DMS53 treated with DMSO at 0.1 percent for 48 hours (cell line): ENCODE measurements around the gene HAS3.
"Not testable (repeated sequence)": the region's sequence is repeated elsewhere in the genome, so short reads cannot be mapped to it uniquely, and the experiment has no call there.

Experiments
- DNase-seq: peaks from one replicate; lab custom pipeline; 2025; ENCODE audit not compliant: unreplicated experiment; lab: John Stamatoyannopoulos, UW

HAS3 gene, protein sequence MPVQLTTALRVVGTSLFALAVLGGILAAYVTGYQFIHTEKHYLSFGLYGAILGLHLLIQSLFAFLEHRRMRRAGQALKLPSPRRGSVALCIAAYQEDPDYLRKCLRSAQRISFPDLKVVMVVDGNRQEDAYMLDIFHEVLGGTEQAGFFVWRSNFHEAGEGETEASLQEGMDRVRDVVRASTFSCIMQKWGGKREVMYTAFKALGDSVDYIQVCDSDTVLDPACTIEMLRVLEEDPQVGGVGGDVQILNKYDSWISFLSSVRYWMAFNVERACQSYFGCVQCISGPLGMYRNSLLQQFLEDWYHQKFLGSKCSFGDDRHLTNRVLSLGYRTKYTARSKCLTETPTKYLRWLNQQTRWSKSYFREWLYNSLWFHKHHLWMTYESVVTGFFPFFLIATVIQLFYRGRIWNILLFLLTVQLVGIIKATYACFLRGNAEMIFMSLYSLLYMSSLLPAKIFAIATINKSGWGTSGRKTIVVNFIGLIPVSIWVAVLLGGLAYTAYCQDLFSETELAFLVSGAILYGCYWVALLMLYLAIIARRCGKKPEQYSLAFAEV

DNA sequence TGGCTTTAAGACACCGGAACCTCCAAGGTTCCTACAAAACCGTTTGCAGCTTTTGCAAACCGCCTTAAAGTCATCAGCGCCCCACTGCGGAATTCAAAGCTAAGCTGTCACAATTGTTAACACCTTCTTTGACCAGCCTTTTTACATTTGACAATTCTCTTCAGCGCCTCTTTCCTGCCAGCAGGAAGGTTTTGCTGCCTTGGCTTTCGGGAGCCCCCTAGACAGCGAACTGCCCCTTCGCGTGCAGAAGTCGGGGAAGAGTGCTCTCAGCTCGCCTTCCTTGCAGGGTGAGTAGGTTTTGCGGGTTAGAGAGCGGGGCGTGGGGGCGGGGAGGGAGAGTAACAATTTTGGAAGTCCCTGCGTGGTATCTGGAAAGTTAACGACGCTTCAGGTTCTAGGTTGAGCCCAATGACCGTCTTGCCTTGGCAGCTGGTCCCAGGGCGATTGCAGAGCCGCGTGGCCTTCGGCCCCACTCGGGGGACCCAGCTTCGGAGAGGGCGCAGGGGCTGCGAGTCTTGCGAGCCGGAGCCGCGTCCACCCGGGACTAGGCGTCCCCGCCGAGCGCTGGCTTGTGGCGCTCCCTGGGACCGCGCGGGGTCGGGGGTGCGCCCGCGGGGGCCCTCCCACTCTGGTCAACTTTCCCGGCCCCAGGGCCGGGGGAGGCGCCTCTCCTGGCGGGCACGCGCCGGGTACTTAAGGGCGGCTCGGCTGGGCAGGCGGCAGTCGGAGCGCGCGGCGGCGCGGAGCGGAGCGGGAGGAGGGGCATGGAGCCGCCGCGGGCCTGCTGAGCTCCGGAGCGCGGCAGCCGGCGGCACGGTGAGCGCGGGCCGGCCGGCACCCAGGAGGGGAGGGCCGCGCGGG, at the start of gene HAS3:
HAS3 (plus strand) TSS at position 153 of the 861 bp plus-strand sequence. CDS start 3,743 bp downstream, outside the sequence.
- DNase-seq, result peak; percentile 36

DNA sequence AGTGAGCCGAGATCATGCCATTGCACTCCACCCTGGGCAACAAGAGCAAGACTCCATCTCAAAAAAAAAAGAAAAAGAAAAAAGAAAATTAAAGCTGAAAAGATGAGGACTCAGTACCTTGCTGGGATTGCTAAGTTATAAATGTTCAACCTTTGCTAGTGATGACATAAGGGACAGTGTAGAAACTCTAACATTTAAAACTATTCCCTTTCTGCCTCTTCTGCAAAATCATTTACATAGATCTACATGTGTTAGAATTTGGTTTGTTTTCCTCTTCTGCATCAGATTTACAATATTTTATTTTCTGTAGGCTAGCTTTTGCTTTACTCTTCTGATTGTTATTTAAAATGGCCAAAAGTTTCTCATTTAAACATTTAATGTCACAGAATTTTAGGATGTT, 49.5 kb upstream of the HAS3 start:
- DNase-seq, result no peak

DNA sequence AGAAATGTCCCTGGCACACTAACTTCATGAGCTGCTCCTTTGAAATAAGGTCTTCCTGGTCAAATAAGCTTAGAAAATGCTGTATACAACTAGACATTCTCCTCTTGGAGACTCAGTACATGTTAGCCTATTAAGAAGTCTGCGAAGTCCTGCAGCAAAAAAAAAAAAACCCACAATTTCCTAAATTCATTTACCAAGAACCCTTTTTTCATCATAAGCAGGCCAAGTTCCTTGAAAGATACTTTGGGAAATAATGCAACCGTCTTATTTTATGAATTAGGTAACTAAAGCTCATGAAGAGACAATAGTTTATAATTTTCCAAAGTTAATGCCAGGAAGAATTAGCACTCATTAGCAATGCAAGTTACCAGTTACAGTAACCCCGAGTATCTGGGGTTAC, 49.0 kb upstream of the HAS3 start:
- no peak for DNase-seq

DNA sequence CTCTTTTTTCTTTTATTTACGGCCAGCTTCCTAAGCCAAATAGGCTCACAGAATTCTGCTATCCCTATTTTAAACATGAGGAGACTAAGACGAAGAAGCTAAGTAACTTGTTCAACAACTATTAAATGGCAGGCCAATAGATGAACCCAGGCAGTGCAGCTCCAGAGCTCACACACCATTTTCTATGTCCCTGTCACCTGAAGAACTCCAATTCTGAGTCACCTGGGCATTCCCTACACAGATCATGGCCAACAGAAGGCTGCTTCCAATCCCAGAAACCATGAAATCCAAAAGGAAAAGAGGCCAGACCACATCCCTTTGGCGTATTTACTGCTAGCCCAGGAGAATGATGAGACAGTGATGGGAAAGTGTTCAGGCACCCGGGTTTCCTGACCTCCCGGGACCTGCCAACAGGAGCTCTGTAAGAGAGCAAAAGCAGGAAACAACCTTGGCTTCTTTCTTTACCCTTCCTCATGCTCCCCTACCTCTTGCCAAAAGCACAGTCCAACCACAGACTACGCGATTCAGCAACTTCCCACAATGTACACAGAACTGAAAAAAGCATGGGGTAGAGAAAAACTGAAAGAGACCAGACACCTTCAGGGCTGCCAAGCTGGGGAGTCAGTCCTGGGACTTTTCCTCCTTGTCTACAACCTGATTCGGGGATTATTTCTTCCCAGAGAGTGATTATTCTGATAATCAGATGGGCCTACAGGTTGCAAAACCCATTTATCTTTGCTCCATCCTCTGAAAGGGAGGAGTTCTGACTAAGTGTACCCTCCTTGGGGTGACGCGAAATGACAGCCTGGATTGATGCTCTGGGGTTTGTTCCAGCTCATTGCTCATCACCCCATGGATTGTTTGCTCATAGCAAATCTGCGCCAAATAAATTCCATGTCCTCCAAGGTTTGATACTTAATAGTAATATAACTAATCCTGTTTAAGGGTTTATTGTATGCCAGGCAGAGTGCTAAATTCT, 47.8 kb upstream of the HAS3 start:
- no peak for DNase-seq

DNA sequence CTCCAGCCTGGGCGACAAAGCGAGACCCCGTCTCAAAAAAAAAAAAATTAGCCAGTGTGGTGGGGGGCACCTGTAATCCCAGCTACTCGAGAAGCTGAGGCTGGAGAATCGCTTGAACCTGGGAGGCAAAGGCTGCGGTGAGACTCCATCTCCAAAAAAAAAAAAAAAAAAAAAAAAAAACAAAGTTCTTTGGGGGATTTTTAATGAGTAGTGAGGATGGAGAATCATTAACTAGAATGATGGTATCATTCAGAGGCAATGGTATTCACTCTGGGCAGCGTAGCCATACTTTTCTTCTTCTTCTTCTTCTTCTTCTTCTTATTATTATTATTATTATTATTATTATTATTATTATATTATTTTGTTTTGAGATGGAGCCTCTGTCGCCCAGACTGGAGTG, 42.0 kb upstream of the HAS3 start:
- not testable (repeated sequence) for DNase-seq

DNA sequence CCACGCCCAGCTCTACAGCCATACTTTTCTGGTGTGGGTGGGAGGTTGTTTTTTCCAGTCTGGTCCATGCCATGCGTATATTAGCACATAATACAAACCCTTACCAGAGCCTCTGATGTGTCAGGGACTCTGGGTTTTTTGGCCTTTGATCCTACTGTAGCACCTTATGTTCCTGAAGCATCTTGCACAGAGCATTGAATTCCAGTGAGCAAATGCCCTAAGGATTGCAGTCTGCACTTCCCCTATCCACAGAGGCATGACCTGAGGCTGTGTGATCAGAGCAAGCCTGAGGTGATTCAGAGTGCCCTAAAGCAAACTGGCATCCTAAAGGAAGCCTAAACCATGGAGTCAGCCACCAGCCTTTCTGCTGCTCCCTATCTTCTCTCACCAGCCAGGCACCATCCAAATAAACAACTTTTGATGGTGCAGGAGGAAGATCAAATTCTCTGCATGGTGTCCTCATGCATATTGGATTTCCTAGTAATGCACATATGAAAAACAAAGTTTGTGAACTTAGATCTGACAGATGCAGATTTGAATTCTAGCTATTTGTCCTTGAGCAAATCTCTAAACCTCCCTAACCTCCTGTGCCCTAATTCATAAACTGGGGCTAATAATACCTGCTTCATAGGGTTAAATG, 41.2 kb upstream of the HAS3 start:
- no peak for DNase-seq

DNA sequence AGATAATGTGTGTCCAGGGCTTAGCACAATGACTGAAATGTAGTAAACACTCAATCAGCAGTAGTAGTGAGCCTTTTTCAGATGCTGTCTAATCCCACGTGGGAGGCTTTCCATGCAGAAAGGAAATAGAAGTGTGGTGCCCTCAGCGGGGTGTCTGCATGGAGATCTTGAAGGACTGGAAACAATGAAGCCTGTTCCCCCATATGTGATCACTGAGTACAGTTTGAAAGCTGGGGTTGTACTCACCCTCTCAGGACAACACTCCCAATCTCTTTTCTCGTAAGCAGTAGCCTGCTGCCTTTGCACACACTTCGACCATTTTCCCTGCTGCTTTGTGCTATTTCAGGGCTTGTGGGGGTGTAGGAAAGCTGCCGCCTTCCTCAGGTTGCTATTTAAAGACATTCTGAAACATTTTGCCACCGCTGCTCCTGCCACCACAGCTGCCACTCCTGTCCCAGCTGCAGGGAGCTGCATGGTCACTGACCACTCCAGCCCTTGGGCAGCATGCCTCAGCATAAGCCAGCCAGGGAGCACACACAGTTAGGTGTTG, 40.6 kb upstream of the HAS3 start:
- no peak for DNase-seq

DNA sequence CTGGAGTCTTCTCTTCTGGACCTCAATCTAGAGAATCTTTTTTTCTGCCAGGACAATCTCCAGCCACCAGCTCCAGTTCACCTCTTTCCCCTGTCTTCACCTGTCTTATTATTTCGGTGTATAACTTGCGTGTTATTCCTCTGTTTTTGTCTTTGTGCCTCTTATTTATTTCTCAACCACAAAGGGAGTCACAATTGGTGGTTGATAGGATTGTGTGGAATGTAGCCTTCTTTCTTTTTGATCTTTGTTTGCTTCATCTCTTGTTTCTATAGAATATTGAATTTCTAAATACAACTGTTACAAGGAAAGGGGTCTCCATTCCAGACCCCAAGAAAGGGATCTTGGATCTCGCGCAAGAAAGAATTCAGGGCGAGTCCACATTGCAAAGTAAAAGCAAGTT, 35.9 kb upstream of the HAS3 start:
- DNase-seq, result no peak

DNA sequence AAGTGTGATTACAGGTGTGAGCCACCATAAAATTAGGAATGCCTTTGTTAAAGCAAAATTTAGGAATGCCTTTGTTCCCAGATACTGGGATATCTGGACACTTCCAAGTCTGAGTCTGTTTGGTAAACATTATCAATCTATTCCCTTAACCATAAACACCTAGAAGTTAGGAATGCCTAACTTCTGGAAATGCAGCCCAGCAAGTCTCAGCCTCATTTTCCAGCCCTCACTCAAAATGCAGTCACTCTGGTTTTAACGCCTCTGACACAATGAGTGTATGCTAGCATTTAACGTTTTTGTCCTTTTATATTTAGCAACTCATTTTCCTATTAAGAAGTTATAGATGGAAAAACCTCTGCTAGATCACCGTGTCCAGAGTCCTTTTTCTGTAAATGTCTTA, 34.4 kb upstream of the HAS3 start:
- no peak for DNase-seq

DNA sequence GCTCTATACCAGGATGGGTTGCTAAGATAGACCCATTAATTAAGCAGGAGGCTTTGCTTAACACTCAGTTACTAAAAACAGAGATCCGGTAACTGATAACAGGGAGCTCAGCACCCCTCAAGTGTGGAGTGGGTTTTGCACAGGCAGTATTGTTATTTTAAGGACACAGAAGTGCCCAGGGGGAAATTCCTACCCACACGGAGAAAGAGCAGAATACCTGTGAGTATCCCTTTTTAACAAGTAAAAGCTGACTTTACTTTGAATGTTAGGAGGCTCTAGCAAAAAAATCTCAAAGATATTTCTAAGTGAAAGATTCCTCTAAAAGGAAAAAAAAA, 32.8 kb upstream of the HAS3 start:
- DNase-seq, result no peak

DNA sequence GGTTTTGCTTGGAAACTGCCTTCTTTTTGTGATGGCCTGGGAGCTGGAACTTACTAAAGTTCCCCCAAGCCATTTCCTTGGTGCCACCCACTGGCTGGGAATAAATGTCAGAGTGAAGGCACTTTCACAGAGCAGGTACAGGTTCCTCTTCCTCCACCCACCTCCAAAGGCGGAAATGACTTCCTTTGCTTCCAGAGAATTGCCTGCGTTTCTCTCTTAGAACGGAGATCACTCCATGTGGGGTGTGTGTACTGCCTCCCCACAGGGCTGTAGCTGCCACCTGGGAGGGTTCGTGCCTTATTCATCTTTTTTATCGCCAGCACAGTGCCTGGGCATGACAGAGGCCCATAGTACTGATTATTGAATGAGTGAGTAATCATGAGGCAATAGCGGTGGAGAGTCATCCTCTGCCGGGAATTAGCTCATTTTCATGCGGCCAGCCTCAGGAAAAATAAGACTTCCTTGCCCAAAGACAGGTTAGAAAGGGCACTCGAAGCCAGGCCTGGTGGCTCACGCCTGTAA, 32.2 kb upstream of the HAS3 start:
- no peak for DNase-seq

DNA sequence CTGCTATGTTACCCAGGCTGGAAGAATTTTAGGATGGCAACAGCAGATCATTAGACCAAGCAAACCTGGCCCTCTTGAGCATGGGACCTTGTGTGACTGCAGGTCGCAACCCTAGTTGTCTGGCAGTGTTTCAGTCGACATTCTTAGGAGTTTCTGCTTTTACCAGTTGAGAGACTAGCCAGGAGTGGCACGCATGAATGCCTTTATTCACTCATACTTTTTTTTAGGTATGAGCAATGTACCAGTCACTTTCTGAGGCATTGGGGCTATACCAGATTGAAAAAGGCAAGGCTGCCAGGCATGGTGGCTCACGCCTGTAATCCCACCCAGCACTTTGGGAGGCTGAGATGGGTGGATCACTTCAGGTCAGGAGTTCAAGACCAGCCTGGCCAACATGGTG, 28.2 kb upstream of the HAS3 start:
- DNase-seq, result no peak

DNA sequence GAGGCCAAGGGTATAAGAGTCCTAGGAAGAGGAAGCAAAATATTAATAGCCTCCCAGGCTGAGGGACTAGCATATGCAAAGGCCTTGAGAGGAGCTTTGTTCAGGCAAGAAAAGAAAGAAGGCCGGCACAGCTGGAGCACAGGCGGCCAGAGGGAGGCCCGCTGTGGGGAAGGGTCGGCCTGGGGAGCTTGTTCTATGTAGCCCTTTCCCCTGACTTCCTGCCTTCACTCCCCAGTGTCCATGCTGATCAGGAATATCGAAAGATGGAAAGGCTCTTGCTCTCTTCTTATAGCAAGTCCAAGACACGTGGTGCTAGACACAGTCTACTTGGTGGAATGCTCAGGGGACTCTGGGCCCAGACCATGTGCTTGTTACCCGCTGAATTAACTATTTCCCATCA, 27.4 kb upstream of the HAS3 start:
- no peak for DNase-seq

DNA sequence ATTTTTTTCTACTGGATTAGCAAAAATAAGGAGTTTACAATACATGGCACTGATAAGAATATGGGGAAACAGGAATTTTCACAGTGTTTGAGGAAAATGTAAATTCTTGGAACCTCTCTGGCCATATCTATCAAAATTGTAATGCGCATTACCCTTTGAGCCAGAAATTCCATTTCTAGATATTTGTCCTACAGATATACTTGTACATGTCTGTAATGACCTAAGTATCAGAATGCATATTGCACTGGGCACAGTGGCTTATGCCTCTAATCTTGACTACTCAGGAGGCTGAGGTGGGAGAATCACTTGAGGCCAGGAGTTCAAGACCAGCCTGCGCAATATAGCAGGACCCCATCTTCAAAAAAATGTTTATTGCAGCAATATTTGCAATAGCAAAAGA, 25.8 kb upstream of the HAS3 start:
- DNase-seq, result no peak

DNA sequence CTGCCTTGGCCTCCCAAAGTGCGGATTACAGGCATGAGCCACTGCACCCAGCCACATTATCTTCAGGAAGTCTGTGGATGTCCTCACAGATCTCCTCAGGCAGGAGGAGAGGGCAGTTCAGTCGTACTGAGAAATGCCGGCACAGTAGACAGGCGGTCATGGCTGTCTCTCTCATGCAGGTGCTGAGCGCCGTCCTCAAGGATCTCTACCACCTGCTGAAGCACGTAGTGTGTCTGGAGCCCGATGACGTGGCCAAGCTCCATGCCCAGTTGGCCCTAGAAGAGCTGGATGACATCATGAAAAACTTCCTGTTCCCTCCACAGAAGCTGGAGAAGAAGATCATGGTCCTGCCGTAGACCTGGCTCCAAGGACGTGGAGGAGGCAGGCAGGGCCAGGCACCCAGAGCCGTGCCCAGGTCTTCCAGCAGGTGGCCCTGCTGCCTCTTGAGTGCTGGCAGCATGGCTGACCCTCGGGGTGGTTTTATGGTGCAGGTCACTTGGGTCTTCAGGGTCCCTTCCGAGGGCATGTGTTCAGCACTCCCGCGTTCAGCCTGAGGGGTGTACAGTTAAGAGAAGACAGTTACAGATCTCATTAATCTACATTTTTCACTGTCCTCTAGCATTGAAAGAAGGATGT, 22.0 kb upstream of the HAS3 start:
- DNase-seq, result no peak

DNA sequence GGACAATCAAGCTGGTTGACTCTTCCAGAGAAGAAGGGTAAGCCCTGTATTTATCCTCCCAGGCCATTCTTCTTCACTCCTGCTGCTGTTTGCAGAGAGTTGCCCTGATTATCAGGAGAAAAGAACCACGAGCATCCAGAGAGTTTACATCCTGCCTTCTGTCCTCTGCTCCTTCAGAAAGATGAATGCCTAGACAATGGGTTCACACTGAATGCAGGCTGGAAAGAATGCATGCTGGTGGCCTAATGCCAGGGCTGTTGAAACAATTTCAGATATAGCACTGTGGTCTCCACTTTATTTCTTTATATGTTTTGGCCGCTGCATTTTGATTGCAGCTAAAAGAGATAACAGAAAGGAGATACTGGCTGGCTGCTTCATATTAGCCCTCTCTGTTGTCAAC, 21.2 kb upstream of the HAS3 start:
- no peak for DNase-seq

DNA sequence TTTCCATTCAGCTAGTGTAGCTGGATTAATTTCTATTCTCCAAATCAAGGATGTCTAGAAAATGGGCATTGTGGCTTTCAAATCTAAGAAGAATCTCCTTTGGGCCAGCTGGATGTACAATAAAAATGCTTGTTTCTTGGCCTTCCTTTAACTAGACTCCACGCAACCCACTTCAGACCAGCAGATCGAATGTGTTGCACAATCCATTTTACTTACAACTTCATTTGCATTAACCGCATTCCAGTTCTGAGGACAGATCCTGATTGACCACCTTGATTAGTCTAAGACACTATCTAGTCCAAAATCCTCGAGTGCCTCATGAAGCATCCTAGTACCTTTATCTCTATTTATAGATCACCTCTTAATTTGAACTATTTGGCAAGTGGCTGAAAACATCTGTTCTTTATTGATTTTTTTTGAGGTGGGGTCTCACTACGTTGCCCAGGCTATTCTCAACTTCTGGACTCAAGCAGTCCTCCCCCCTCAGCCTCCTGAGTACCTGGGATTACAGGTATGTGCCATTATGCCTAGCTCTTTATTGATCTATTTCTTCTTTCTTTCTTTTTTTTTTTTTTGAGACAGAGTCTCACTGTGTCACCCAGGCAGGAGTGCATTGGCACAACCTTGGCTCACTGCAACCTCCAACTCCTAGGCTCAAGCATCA, 20.3 kb upstream of the HAS3 start:
- no peak for DNase-seq

DNA sequence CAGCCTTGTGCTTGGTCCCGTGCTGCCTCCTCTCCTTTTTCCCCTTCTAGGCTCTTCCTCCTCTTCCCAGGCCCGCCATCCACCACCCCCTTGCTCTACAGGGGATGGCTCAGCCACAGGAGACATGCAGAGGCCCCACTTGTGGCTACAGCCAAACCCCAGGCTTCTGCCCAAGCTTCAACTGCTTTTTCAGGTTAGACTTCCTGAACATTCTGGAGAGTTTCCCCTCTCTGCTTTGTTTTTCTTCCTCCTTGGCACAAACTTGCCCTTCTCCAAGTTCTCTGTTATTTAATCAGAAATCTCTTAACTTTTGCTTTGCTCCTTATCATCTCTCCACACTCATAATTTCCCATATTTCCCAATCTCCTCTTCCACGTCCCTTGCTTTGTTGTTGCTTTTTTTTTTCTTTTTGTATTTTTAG, 18.3 kb upstream of the HAS3 start:
- DNase-seq, result no peak

DNA sequence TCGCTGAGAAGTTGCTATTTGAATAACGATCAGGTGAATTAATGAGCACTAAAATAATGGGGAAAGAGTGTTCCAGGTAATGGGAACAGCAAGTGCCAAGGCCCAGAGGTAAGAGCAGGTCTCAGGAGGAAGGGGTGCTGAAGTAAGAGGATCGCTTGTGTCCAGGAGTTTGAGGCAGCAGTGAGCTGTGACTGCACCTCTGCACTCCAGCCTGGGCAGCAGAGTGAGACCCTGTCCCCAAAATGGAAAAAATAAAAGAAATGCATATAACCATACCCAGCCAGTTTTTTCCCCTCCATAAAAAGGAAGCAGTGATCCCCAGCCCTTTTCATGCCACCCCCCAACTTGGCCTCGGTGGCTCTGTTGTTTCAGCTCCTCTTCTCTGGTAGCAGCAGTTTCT, 16.8 kb upstream of the HAS3 start:
- no peak for DNase-seq
